HG03103 (cell line): Measurements from ENCODE around the gene WFIKKN1.

Experiments used
- ATAC-seq: cut with Tn5 transposase; IDR thresholded peaks from one replicate; pipeline ENCODE4 v1.9.1; 2021; ENCODE audit warnings: low read depth; ENCODE audit not compliant: unreplicated experiment

WFIKKN1 gene

GRCh38 chr16:652454-653305 is 21.9 kb downstream of the WFIKKN1 start:
- no peak for ATAC-seq

GRCh38 chr16:654034-654433 is 23.2 kb downstream of the WFIKKN1 start:
- no peak for ATAC-seq

GRCh38 chr16:657487-657886 is 26.7 kb downstream of the WFIKKN1 start:
- ATAC-seq: no peak

- no peak for ATAC-seq
Observed at GRCh38 chr16:658679-659571, 28.1 kb downstream of the WFIKKN1 start.

GRCh38 chr16:659618-660017 is 28.8 kb downstream of the WFIKKN1 start:
- no peak for ATAC-seq

- no peak for ATAC-seq
Observed at GRCh38 chr16:660132-660458, 29.3 kb downstream of the WFIKKN1 start.

GRCh38 chr16:660459-661183 is 29.8 kb downstream of the WFIKKN1 start:
- ATAC-seq: peak; percentile 47

- ATAC-seq: no peak
Observed at GRCh38 chr16:661184-661821, 30.5 kb downstream of the WFIKKN1 start.

- no peak for ATAC-seq
Observed at GRCh38 chr16:662095-662494, 31.3 kb downstream of the WFIKKN1 start.

- ATAC-seq: no peak
Observed at GRCh38 chr16:662597-662996, 31.8 kb downstream of the WFIKKN1 start.

- no peak for ATAC-seq
Observed at GRCh38 chr16:666572-666971, 35.8 kb downstream of the WFIKKN1 start.

GRCh38 chr16:667113-667779 is 36.5 kb downstream of the WFIKKN1 start:
- ATAC-seq: no peak

GRCh38 chr16:667780-668518 is 37.2 kb downstream of the WFIKKN1 start, which contains the start of gene RHOT2:
RHOT2 (plus strand) TSS chr16:668132; CDS start chr16:668200, 68 bp downstream.
- ATAC-seq: peak; percentile 72

- ATAC-seq: no peak
Observed at GRCh38 chr16:668519-669171, 37.9 kb downstream of the WFIKKN1 start.

- ATAC-seq: no peak
Observed at GRCh38 chr16:669666-670065, 38.9 kb downstream of the WFIKKN1 start.

GRCh38 chr16:670485-671352 is 39.9 kb downstream of the WFIKKN1 start:
- ATAC-seq: no peak

- no peak for ATAC-seq
Observed at GRCh38 chr16:671353-672131, 40.8 kb downstream of the WFIKKN1 start.
